GM18517 (cell line): ENCODE data around the gene PRELID1.

Experiments
- ATAC-seq: cut with Tn5 transposase; IDR thresholded peaks from one replicate; pipeline ENCODE4 v1.9.1; 2021; ENCODE audit warnings: mild to moderate bottlenecking, moderate library complexity; ENCODE audit not compliant: unreplicated experiment

PRELID1 gene

DNA sequence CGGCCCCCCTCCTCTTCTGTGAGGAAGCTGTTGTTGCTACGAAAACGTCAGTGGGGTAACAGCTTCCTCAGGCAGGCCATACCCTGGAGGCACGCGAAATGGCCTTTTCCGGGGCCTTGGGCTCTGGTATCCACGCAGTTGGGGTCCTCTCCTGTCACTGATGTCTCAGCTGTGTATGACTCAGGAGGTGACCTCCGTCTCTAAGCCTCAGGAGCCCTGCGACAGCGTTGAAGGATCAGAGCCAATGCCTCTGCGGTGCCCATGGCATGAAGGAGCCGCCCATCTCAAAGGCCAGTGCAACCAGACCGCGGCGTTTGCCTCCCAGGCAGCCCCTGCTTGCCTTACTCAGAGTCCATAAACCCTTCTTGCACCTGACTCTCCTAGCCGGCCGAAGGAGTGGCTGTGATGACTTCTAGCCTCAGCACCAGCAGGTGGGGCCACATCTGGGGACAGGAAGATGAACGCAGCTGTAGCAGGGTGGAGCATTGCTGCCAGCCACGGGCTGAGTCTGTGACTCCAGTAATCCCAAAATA lies 9.1 kb downstream of the PRELID1 start:
- peak; percentile 35 for ATAC-seq

DNA sequence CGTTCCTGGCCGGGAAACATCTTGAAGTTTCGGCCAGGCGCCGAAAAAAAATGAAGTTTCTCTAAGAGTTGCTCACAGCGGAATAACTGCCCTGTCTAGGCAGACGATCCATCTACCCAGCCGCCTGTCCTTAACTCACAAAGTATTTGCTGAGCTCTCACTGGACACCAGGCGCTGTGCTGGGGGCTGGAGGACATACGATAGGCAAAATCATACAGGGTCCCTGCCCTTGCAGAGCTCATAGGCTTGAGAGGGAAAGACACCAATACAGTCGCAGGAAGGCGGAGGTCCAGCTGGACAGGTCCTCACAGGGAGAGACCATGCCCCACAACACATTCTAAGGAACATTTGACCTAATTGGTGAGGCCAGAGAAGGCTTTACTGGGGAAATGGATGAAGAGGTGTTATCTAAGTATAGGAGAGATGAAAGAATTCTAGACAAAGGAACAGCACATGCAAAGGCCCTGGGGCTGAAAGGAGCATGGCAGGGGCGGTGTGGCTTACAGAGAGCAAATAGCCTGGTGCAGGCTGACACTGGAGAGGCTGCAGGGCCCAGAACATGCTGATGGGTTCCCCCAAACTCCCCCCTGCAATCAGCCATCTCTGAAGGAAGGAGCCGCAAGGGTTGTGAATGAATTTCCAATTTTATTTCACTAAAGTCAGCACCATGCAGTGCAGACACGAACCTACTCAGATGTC lies 10.1 kb downstream of the PRELID1 start:
- ATAC-seq, result no peak

DNA sequence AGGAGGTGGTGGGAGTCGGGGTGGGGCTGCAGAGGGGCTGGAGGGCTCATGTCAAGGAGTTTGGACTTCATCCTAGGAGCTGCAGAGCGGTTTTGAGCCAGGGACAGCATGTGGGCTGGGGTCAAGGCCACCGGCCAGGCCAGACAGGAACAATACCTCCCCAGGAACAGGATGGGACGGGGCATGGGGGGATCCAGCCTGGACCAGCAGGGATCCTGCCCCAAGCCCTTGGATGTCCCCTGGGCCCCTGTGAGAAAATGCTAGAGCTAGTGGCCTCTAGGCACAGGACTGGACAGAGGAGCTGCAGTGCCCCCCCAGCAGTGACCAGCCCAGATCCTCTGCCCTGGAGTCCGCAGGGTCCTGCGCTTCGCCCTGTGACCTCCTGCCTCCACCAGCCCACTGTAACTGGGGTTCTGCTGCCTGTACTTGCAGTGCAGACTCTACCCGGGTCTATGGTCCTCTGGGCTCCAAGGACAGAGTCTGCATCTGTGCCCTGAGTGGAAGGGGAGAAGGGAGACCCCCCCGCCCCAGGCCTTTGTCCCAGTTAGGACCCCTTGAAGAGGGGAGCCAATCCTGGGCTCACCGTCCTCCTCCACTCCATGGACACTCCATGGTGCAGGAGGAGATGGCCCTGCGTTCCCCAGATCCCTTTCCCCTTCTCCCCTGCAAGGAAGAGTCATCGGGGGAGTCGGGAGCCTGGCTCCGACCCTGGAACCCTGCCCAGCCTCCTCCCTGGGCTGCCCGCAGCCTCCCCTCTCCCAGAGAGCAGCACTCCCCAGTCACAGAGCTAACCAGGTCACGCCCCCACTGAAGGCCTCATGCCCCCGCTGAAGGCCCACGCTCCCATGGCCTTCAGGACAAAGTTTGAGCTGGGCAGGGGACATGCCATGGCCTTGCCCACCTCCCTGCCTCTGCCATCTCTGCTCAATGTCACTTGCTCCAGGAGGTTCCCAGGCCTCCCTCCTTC lies 11.1 kb downstream of the PRELID1 start:
- ATAC-seq, result no peak

DNA sequence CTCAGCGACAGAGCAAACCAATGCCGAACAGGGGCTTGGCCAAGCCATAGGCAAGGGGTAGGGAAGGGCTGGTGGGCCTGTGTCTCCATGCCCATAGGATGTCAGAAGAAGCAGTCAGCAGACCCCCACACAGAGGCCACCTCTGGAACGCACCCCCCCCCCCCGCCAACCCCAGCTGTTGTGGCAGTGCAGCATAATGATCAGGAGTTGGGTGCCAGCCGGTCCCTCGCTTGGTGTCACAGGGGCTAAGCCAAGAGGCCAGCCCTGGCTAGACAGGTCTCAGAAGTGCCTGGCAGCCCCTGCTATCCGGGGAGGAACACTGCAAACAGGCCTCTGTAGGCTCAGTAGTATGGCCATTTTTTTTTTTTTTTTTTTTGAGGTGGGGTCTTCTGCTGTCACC lies 11.8 kb downstream of the PRELID1 start:
- ATAC-seq, result no peak

DNA sequence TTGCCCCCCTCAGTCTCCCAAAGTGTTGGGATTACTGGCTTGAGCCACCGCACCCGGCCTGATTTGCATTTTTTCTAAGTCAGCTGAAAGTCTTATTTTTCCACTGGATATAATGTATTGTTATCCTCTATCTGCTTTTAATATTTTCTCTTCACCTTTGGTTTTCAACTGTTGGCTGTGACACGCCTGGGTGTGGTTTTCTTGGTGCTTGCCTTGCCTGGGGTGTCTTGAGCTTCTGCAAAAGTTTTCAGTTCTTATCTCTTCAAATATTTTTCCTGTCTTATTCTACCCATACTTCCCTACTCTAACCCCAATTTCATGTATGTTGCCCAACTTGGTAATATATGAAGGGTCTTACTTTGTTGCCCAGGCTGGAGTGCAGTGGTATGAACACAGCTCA lies 12.4 kb downstream of the PRELID1 start:
- no peak for ATAC-seq

DNA sequence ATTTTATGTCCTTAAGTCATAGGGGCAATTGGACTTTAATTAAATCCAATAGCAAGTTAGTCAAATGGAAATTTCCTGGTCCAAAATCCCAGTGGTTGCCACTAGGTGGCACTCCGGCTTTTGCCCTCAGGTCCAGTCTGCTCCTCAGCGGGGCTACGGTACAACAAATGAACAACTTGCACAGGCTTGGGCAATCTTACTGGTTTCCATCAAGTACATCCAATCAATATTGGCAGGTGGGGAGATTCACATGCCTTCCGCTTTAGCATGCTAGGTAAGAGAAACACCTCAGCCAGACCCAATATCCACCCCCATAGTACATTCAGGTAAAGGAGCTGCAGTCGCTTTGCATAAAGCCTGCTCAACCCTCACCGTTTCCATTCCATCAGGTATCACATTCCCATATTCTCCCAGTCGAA lies 14.4 kb downstream of the PRELID1 start:
- ATAC-seq, result no peak

DNA sequence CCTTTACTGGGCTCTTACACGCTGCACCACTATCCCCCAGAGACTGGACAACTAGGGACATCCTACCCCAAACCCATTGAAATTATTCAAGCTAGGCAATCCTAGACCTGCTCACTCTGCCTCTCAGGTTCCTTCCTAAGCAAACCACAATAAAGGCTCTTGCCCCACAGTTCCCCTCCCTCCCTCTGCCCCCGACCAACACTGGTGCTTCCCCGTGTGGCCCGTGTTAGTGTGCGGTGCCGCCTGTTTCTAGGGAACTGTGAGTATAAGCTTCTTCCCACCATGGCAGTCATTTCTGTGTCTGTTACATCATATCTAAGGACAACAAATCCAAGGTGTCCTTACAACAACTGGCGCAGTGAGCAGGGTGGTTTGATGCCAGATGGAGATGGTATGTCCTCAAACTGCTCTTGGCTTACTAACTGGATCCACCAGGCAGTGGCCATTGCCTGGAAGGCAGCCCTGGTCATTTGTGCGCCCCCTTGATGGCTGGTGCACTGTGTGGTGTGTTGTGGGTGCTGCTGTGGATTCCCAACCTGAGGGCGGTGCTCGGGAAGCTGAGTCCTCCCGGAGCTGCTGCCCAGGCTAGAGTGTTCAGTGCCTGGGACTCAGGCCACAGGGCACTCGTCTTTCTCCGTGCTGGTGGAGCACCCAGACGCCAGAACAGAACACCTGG lies 16.5 kb downstream of the PRELID1 start:
- ATAC-seq, result no peak

DNA sequence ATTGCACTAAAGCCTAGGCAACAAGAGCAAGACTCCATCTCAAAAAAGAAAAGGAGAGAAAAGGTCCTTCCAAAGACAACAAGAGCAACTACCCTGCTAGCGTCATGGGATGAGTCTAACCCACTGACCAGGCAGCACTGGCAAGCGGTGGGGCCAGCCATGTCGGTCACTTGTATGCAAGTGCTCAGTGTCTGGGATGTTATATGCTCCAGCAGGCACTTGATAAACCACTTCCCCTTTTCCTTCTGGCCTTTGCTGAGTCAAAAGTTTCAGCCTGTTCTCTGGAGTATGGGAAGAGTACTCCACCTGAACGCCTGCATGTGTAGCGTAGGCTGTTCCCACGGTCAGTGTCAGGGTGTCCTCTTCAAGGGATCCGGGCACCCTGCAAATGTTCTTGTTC lies 17.3 kb downstream of the PRELID1 start:
- no peak for ATAC-seq

DNA sequence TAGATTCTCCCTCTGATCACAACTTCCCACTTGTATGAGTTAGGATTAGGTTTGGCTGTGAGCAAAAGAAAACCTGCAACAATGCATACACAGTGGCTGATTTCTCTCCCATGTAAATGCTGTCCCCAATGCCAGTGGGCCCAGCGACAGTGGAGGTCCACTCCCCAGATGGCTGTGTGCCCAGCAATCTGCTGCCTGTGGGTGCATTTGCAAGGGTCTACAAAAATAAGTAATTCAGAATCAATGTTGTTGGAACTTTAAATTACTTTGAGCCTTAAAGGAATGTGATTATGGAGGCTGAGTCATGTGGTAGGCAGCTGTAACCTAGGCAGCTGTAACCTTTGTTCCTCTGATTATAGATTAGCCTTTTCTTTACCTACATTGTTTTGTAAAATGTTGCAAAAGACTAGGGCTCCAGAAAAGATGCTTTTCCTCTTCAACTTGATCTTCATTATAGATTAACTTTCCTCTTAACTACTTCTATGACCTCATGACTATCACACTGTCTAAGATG lies 22.3 kb downstream of the PRELID1 start:
- no peak for ATAC-seq

DNA sequence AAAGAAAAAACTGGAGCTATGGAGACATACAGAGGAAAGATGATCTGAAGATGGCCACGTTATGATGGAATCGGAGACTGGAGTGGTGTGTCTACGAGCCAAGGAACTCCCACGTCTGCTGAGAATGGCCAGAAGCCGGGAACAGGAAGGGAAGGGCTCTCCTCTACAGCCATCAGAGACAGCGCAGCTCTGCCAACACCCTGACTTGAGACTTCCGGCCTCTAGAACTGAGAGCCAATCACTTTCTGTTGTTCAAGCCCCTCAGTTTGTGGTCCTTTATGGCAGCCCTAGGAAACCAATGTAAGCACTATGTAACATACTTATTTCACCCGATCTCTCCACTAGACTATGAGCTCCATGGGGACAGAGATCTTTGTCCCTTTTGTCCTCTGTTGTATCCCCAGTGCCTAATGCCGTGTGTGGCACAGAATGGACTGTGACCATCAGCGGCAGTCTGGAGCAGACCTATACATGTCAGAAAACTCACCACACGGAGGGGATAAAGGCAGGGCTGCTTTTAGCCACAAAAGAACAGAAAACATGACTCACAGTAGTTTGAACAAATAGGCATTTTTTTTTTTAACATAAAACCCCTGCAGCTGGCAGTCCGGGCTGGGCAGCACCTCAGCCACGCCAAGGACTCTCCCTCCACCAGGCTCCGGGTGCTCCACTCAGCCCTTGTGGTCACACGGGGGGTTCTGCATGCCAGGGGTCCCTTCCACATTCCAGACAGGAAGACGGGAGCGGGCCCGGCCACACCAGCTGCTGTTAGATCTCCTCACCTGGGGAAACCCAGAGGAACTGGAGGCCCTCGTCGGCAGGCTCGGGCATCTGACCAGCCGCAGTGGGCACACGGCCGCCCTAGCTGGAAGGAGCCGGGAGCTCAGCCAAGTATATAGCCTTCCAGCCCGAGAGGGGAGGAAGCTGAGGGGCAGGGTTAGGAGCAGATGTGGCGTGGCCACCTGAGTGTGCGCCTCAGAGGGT lies 24.2 kb downstream of the PRELID1 start:
- no peak for ATAC-seq

DNA sequence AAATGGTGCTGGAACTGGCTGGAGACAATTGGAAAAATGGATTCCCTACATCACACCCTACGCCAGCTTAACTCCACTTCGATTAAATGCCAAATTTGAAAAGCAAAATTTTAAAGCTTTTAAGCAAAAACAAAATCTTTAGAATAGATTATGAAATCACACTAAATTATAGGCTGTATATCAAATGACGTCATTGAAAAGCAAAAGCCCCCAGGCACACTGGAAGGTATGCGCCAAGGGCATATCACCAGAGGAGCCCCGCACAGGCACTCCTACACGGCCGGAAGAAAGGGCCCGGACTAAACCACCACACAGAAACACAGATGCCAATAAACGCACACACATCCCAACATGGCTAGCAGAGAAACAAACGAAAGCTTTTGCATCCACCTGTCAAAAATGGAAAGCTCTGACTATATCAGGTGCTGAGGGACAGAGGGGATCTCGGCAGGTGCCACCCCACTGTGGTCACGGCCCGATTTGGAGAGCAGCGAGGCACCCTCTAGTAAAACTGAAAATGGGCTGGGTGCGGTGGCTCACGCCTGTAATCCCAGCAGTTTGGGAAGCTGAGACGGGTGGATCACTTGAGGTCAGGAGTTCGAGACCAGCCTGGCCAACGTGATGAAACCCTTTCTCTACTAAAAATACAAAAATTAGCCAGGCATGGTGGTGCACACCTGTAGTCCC lies 25.1 kb downstream of the PRELID1 start:
- ATAC-seq, result no peak

DNA sequence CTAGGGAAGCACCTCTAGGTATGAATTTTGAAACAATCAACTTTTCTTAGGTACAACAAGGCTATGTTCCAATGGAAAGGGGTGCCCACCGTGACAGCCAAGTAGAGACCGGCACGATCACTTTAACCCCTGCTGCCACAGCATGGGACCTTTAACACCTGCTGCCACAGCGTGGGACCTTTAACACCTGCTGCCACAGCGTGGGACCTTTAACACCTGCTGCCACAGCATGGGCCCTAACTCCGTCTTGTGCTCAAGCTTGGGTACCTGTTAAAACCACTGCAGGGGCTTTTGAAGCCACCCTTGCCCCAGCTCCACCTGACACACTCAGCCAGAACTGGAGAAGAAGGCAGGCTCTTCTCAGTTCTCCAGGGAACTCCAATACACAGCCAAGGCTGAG lies 26.3 kb downstream of the PRELID1 start:
- ATAC-seq, result no peak

DNA sequence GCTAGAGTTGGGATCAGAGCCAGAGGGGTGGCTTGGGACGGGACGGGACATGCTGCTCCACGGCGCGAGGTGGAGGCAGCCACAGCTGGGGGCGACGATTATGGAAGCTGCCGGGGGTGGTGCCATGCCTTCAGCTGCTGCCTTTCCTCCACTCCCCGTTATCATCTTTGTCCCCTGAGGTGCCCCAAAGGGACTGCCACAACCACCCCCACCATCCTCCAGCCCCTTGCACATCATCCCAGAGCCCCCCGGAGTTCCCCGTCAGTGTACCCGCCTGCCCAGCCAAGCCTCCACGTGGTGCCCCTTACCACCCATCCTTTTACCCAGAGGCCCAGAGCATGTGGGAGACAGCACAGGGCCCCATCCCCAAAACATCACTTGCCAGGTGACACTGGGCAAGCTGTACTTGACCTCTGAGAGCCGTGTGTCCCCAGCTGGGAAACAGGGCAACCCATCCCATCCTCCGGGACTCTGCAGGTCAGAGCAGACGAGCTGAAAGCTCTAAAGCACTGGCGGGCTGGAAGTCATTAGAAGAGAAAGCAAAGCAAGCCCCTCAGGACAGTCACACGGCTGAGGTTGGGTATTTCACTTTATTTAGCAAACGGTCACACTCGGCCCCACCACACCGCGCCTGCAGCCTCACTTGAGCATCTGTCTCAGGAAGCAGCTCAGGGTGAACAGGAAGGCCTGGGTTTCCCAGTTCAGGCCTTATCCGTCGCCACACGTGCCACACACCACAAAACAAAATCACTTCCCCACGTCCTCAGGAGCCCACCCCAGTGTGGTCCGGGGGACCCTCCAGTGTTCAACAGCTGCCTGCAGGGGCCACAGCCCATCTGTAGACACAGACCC lies 27.6 kb downstream of the PRELID1 start:
- ATAC-seq, result no peak

DNA sequence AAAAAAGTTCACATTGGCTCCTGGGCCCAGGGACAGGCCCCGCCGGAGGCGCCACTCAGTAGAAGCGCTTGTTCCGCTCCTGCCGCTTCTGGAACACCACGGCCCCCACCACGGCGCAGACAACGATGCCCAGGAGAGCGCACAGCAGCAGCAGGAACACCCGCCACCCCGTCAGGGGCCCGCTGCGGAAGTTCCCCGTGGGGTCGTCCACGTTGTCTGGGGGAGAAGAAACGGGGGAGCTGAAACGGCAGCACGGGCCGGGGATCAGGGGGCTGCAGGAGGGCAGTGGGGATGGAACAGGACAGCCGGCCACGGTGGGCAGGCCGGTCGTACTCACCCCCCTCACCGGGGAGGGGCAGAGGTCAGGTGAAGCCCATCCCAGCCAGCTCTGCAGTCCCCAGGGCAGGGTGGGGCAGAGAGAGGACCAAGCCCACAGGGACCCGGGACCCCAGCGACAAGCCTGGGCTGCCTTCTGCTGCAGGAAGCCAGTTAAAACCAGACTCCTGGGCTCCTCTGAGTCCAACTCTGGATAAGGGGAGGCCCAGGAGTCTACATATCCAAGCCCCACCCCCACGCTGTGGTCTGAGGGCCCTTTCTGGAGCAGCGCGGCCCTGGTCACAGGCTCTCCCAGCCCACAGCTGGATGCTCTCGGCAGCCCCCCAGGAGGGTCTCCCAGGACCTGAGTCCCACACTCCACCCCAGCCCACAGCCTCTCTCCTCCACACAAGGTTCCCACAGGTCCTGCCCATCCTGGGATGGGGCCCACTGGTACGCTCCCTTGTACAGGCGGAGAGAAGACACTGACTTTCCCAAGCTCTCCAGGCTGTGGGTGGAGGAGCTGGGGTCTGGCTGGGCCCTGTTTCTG lies 28.7 kb downstream of the PRELID1 start:
- ATAC-seq, result no peak

DNA sequence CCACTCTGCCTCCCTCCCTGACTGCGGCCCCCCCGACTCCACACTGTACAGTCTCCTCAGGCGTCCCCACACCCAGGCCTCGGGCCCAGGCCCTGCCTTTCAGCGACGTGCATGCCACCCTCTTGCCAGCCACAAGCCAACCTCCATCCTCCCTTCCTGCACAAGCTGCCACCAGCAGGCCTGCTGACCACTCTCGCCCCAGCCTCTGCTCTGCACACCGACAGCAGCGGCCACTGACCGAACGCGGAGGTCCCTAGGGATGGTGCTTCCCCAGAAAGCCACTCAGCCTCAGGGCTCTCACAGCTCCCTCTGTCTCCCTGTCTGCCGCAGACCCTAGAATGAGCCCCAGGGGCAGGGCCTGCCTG lies 29.3 kb downstream of the PRELID1 start:
- ATAC-seq, result no peak

DNA sequence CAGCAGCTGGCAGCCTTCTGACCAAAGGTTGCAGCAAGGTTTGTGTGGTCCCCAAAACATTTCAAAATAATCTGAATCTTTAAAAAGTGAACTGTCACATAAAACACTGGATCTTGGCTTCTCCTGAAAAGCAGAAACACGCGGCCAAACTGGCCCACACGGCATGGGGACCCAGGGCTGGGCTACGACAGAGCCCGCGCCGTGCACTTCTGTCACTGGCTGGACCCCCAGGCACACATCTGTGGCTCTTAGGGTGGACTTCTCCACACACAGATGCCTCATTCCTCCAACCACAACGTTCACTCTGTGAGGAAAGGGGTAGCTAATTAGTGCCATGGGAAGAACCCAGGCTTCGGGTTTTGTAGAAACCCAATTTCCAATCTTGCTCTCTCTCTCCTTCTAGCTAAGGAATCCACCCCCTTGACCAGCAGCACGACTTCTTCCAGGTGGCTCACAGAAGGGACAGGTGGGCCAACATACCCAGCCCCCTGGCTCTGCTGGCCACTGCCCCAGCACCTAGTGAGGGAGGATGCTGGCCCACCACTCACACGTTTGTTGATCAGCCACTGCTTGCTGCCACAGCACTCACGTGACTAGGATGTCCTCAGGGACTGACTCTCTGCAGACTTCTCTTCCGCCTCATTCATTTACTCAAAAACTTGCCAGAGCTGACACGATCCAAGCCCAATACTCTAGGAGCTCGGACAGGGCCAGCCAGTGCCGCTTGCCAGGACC lies 30.0 kb downstream of the PRELID1 start:
- no peak for ATAC-seq

DNA sequence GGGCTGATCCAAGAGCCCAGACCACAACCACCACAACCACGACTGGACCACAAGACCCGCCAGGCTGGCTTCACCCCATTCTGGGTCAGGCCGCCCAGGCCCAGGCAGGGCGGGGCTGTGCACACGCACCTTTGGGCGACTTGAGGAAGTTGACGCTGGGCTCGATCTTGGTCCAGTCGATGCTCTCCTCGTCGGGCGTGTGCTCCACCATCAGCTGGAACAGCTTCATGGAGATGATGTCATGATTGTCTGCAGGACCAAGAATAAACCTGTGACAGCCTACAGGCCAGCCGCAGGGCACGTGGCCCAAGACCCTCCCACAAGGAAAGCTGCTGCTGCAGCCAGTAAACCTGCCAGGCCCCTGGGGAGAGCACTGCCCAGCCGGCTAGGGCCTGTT lies 30.6 kb downstream of the PRELID1 start:
- no peak for ATAC-seq
